ENCODE data around the gene SLC15A5.

SLC15A5 gene

GRCh38 chr12:16171348-16171747 lies 106.1 kb downstream of the SLC15A5 start:
- DNase-seq: no peak

DNA sequence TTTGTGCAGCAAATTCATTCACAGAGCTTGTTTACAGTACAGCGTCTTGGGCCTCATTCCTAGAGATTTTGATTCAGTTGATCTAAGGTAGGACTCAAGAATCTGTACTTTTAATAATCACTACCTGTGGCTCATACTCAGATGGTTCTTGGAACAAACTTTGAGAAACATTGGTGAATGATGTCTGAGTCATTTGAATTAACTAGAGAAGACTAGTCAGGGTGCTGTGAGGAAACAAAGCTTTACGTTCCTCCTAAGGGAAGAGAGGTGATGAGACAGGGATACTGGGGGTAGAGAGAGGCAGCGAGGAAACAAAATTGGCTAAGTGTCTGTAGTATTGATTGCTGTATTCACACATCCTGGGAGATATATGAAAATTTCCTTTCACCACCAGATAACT lies 109.4 kb downstream of the SLC15A5 start:
- no peak for DNase-seq

DNA sequence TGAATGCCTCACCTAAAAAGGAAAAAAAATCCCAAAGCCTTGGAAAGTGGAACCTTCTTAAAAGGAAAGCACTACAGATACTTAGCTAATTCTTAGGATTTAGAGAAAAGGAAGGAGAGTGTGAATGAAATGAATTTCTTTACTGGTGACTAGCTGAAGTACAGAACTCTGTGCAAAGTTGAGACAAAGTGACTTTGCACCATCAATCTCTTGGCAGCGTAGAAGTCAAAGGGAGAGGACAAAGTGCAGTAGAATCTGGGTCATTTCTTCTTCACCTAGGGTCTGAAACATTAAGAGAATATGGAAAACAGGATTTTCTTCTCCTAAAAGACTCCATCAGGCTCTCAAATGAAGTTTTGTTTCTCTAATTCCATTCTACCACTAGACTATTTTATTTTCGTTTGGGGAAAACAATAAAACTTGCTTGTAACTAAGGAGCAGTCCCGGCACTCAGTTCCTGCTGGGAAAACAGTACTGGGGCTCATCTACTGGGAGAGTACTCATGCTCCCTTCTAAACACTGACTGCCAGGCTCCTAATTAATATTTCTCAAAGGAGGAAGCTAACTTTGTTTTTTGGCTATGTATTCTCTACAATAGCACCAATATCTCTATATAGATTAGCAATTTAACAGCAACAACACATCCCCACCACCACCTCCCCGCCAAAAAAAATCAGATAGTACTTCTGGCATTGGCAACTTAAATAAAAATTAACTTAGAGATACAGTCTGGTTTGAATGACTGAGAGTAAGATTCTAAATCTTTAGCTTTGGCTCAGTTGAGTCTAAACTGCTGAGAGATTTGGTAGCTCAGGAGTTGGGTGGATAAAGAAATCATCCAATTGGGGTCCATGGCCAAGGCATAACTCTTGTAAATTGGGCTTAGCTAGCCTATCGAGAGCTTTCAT lies 110.7 kb downstream of the SLC15A5 start:
- DNase-seq: no peak

DNA sequence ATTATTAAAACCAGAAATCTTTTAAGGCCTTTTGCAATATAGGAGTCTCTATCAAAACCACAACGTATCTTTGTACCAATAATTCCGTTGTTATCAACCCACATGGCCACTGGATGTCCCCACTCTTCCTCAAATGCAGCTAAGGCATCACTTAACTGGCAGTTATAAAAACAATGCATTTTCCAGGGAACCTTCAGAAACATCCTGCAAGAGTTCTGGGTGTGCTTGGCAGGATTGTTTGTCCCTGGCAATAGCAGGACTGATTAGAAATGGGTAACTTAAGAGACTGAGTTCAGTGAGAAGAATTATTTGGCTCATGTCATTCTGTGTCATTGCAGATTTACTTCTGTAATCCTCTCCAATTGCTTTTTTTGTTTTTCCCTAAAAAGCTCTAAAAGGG lies 112.0 kb downstream of the SLC15A5 start:
- DNase-seq: peak; percentile 31

- no peak for DNase-seq
Measured at GRCh38 chr12:16163901-16164300, 113.6 kb downstream of the SLC15A5 start.

GRCh38 chr12:16163146-16163545 lies 114.3 kb downstream of the SLC15A5 start:
- no peak for DNase-seq

- no peak for DNase-seq
Measured at GRCh38 chr12:16159571-16159970, 117.9 kb downstream of the SLC15A5 start.

DNA sequence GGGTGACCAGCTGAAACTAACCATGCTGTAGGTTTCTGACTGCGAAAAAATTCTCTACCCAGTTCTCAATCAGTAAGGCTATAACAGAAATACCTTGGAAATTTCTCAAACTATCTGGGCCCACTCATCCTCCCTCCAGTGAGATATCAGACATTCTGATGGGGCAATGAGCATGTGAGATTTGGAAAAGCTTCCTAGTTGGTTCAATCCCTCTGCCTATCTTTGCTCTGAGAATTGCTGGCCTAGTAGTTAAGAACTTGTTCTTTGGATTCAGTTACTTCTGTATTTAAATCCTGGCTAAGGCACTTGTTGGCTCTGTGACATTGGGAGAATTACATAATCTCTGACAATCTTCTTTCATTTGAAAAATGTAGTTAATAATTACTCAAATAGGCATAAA lies 119.4 kb downstream of the SLC15A5 start:
- DNase-seq: no peak

GRCh38 chr12:16155938-16156337 lies 121.5 kb downstream of the SLC15A5 start:
- no peak for DNase-seq

- DNase-seq: no peak
Measured at GRCh38 chr12:16154990-16155389, 122.5 kb downstream of the SLC15A5 start.

GRCh38 chr12:16152885-16153673 lies 124.4 kb downstream of the SLC15A5 start:
- no peak for DNase-seq

DNA sequence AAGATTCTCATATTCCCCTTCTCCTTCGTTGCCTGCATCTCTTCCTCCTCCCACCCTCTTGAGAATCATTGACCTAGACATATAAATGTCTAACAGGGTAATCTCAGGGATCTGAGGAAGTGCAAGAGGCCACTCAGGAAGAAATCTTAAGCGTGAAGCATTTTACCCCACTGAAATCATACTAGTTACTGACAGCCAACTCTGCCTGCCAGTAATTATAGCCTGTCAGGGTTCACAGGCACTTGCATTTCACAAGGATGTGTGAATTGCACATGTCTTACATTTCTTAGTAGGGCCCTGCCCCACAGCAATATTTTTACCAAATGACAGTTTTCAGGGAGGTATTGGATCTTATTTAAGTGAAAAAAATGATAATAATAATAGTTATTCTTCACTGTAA lies 127.2 kb downstream of the SLC15A5 start:
- no peak for DNase-seq

DNA sequence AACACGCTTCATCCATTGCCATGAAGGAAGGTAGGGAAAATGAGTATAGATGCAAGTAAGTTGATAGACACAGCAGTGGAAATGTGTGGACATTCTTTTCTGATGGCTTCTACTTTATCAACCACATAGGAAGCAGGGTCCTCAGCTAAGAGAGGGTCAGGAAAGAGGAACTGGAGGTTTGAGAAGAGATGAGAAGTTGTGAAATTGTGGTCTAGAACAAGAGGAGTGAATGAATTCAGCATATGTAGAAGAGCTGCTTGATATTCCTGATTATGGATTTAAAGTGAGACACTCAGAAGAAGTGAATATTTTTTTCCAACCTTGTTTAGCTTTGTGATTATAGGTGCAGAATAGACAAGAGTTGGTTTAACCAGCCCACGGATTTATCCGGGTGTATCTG lies 128.5 kb downstream of the SLC15A5 start:
- DNase-seq: no peak
